Lung (tissue), 12 donors: ENCODE measurements around the gene KLHL30. TPM values are rescaled to one million over a fixed set of nuclear protein-coding genes. Genes with fewer than 3 reads are reported as not detected.

ENCODE experiments used
- ATAC-seq: fragments of 200-7000 bp; cut with Tn5 transposase; one replicate; pipeline ENCODE4 v1.9.1; 2020; ENCODE audit warnings: moderate number of reproducible peaks; ENCODE audit not compliant: insufficient read depth, low FRiP score
- DNase-seq, 3 donors: peaks; one replicate each; pipeline ENCODE4 v3.0.0-alpha.2; 2013 to 2017
- H3K27ac ChIP-seq, 2 donors: one replicate each; pipeline ENCODE4 v1.5.1; 2013; ENCODE audit warnings: mild to moderate bottlenecking in 2 of 2, moderate library complexity in 2 of 2, control low read depth in 1 of 2, inconsistent platforms in 1 of 2, low read depth in 1 of 2, low read length in 1 of 2
- H3K27me3 ChIP-seq, 3 donors: one replicate each; pipeline ENCODE4 v1.5.1; 2013; ENCODE audit warnings: low read length in 2 of 3; ENCODE audit not compliant: control insufficient read depth in 3 of 3, insufficient read depth in 3 of 3
- H3K36me3 ChIP-seq, 4 donors: one replicate each; pipeline ENCODE4 v1.5.1; 2013; ENCODE audit warnings: low read length in 4 of 4, mild to moderate bottlenecking in 1 of 4, moderate library complexity in 1 of 4; ENCODE audit not compliant: control insufficient read depth in 4 of 4, insufficient read depth in 4 of 4
- H3K4me1 ChIP-seq, 5 donors: one replicate each; pipeline ENCODE4 v1.5.1; 2013; ENCODE audit warnings: low read length in 5 of 5, mild to moderate bottlenecking in 2 of 5, moderate library complexity in 1 of 5; ENCODE audit not compliant: control insufficient read depth in 5 of 5, insufficient read depth in 5 of 5
- H3K4me3 ChIP-seq: one replicate; pipeline ENCODE4 v1.5.1; 2013; ENCODE audit warnings: mild to moderate bottlenecking, control low read depth, moderate library complexity
- H3K9ac ChIP-seq, 2 donors: one replicate each; pipeline ENCODE4 v1.5.1; 2013; ENCODE audit warnings: low read length in 2 of 2, control low read depth in 1 of 2; ENCODE audit not compliant: insufficient read depth in 1 of 2
- H3K9me3 ChIP-seq, 4 donors: one replicate each; pipeline ENCODE4 v1.5.1; 2013; ENCODE audit warnings: low read length in 3 of 4, mild to moderate bottlenecking in 1 of 4, moderate library complexity in 1 of 4; ENCODE audit not compliant: control insufficient read depth in 4 of 4, insufficient read depth in 3 of 4
- WGBS, 2 donors: extraction: QIAGEN DNeasy Blood & Tissue Kit; methylation state at CpG; one replicate each; pipeline ENCODE4 v1.1.7; 2013; 5-methylcytosine and 5-hydroxymethylcytosine counted together
- polyA plus RNA-seq, 2 donors: library from polyadenylated mRNA; stranded (reverse); fragments of 200-250 nt; gene quantifications; one replicate each; pipeline ENCODE4 v1.2.1, GENCODE V29; 2013
- total RNA-seq, 2 donors: library from RNA; depleted of rRNA in 1 of 2; stranded (reverse); fragments of >200 nt in 1 of 2; gene quantifications; one replicate each; pipeline ENCODE4 v1.2.1, GENCODE V29; 2014 to 2021
- TF ChIP-seq, protein P1 (sequence below): IDR thresholded peaks from 2 replicates; pipeline ENCODE4 v1.5.1; 2012; ENCODE audit warnings: mild to moderate bottlenecking; ENCODE audit errors: control extremely low read depth, extremely low read depth
- donor health status: control.
- donor health status: control.
- donor health status: Bipolar disorder and iron deficiency.
- donor health status: healthy.
- donor health status: DM: yes; HTN: yes; CAD: no.

Gene KLHL30
- total and polyA plus RNA-seq, 4 donors, result 0.18 to 2.1 (median 0.39) TPM

DNA sequence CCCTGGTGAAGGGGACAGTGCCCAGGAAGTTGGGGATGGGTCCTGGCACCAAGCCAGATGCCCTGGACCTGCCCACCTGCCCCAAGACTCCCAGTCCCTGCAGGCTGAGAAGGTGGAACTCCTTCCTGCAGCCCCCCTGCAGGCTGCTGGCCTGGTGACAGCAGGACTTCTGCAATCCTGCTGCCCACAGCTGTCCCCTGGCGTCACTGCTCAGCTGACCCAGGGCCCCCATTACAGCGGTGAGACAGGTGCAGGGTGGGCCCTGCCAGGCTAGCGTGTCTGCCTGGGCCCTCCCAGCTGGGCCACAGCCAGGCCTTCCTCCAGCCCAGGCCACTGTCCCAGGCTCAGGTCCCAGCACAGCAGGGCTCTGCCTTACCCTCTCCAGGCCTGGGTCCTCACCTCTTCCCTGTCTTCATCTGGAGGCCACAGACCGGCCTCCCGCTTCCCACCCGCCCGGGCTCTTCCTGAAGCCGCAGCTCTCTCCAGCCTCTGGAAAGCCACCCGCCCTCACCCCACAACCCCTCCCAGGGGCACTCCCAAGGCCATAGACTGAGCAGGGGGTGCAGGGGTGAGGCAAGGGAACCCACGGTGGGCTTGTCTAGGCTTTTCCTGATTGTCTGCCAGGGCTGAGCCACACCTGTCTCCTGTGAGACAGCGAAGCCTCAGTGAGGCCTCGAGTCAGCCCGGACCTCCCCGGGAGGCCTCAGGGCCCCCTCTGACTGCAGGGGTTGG, 11.5 kb downstream of the KLHL30 start:
- ATAC-seq, result no peak
- no peaks in the 10 kb centered on the region for H3K36me3 ChIP-seq
- no peaks in the 10 kb centered on the region for H3K9me3 ChIP-seq
- H3K27ac ChIP-seq, result no peak overlapping the region
- TF ChIP-seq, protein P1, sequence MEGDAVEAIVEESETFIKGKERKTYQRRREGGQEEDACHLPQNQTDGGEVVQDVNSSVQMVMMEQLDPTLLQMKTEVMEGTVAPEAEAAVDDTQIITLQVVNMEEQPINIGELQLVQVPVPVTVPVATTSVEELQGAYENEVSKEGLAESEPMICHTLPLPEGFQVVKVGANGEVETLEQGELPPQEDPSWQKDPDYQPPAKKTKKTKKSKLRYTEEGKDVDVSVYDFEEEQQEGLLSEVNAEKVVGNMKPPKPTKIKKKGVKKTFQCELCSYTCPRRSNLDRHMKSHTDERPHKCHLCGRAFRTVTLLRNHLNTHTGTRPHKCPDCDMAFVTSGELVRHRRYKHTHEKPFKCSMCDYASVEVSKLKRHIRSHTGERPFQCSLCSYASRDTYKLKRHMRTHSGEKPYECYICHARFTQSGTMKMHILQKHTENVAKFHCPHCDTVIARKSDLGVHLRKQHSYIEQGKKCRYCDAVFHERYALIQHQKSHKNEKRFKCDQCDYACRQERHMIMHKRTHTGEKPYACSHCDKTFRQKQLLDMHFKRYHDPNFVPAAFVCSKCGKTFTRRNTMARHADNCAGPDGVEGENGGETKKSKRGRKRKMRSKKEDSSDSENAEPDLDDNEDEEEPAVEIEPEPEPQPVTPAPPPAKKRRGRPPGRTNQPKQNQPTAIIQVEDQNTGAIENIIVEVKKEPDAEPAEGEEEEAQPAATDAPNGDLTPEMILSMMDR, result no peak
- 78 to 84% methylated on average over 13 to 14 of the region's 14 CpGs for WGBS, 2 donors
- H3K4me1 ChIP-seq, result no peaks in the 10 kb centered on the region
- no peak overlapping the region for H3K4me3 ChIP-seq
- DNase-seq, result no peak
- H3K27me3 ChIP-seq, result no peaks in the 10 kb centered on the region
- H3K9ac ChIP-seq, result no peak overlapping the region

DNA sequence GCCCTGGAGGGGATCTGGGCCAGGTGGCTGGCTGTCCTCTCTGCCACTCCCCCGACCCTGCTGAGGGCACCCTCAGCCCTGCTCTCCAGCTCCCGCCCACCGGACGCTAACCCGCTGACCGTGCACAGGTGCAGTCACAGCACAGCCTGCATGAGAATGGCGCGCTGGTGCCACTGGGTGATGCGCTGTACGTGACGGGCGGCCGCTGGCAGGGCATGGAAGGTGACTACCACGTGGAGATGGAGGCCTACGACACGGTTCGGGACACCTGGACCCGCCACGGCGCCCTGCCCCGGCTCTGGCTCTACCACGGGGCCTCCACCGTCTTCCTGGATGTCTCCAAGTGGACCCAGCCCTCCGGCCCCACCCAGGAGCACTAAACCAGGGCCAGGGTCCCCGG, 12.2 kb downstream of the KLHL30 start:
- Histone ChIP-seq H3K4me1 (peaks cover 0 to 6% (median 0%) of the 10 kb centered on the region in 5 donors), H3K27ac (no peak overlapping the region), H3K4me3 (no peak overlapping the region), H3K36me3 (no peaks in the 10 kb centered on the region), H3K9ac (no peak overlapping the region), H3K9me3 (no peaks in the 10 kb centered on the region), H3K27me3 (no peaks in the 10 kb centered on the region)
- DNase-seq, result no peak
- no peak for ATAC-seq
- TF ChIP-seq, protein P1, result no peak
- WGBS, 2 donors, result 92 to 97% methylated on average over 24 to 25 of the region's 25 CpGs

DNA sequence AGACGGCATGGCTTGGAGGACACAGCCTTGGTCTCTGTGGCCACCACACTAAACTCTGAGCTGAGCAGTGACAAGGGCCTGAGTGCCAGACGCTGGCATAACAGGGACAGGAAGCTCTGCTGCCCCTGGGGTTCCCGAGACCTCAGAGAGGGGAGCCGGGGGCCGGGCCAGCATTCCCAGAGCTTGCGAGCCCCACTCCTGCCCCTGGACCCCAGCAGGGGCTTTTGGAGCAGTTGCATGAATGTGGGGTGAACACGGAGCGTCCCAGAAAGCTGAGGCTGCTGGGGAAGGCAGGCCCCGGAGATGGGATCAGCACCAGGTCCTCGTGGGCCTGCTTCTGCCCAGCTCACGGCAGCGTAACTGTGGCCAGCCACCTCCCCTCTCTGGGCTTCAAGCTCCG, 12.7 kb downstream of the KLHL30 start:
- H3K9ac ChIP-seq, result no peak overlapping the region
- no peaks in the 10 kb centered on the region for H3K27me3 ChIP-seq
- H3K9me3 ChIP-seq, result no peaks in the 10 kb centered on the region
- H3K4me3 ChIP-seq, result no peak overlapping the region
- ATAC-seq, result no peak
- WGBS, 2 donors, result 87 to 90% methylated on average over 13 of the region's 13 CpGs
- no peak for DNase-seq
- no peak overlapping the region for H3K27ac ChIP-seq
- TF ChIP-seq, protein P1, result no peak
- no peaks in the 10 kb centered on the region for H3K36me3 ChIP-seq
- peaks cover 0 to 8% (median 0%) of the 10 kb centered on the region in 5 donors for H3K4me1 ChIP-seq
